8988T (cell line): ENCODE measurements around the gene SUGCT.

Experiments used
- DNase-seq: peaks from one replicate; pipeline ENCODE4 v3.0.0; 2011

Gene SUGCT

GRCh38 chr7:40848541-40849221 is 713.9 kb downstream of the SUGCT start:
- no peak for DNase-seq

- DNase-seq = no peak
Measured at GRCh38 chr7:40850017-40850416, 715.2 kb downstream of the SUGCT start.

- DNase-seq = no peak
Measured at GRCh38 chr7:40851001-40851400, 716.2 kb downstream of the SUGCT start.

GRCh38 chr7:40859076-40859475 is 724.3 kb downstream of the SUGCT start:
- DNase-seq = no peak

- no peak for DNase-seq
Measured at GRCh38 chr7:40859965-40860543, 725.2 kb downstream of the SUGCT start.

- no peak for DNase-seq
Measured at GRCh38 chr7:40865441-40866233, 730.8 kb downstream of the SUGCT start.

GRCh38 chr7:40866601-40867000 is 731.8 kb downstream of the SUGCT start:
- DNase-seq = no peak

- DNase-seq = no peak
Measured at GRCh38 chr7:40870108-40870507, 735.3 kb downstream of the SUGCT start.

GRCh38 chr7:40873248-40873647 is 738.4 kb downstream of the SUGCT start:
- DNase-seq = no peak

- DNase-seq = no peak
Measured at GRCh38 chr7:40874756-40875155, 740.0 kb downstream of the SUGCT start.

GRCh38 chr7:40876601-40877000 is 741.8 kb downstream of the SUGCT start:
- no peak for DNase-seq

GRCh38 chr7:40879941-40880543 is 745.2 kb downstream of the SUGCT start:
- no peak for DNase-seq

GRCh38 chr7:40880581-40880980 is 745.8 kb downstream of the SUGCT start:
- DNase-seq = no peak

- DNase-seq = no peak
Measured at GRCh38 chr7:40881405-40881926, 746.7 kb downstream of the SUGCT start.

- DNase-seq = no peak
Measured at GRCh38 chr7:40882071-40882658, 747.4 kb downstream of the SUGCT start.

- DNase-seq = no peak
Measured at GRCh38 chr7:40883826-40884225, 749.0 kb downstream of the SUGCT start.

- DNase-seq = no peak
Measured at GRCh38 chr7:40884241-40884640, 749.4 kb downstream of the SUGCT start.

- no peak for DNase-seq
Measured at GRCh38 chr7:40885503-40885902, 750.7 kb downstream of the SUGCT start.

GRCh38 chr7:40887099-40887498 is 752.3 kb downstream of the SUGCT start:
- no peak for DNase-seq

GRCh38 chr7:40888499-40888898 is 753.7 kb downstream of the SUGCT start:
- no peak for DNase-seq

- DNase-seq = no peak
Measured at GRCh38 chr7:40889099-40889498, 754.3 kb downstream of the SUGCT start.

- no peak for DNase-seq
Measured at GRCh38 chr7:40889539-40889938, 754.7 kb downstream of the SUGCT start.

GRCh38 chr7:40890088-40890692 is 755.4 kb downstream of the SUGCT start:
- DNase-seq = no peak
